ENCODE data around the gene SLC39A1.
A peak's percentile ranks its signal among the peaks of the same experiment; 100 is the strongest.
"Not testable (repeated sequence)": the region's sequence is repeated elsewhere in the genome, so short reads cannot be mapped to it uniquely, and the experiment has no call there.

Gene SLC39A1

DNA sequence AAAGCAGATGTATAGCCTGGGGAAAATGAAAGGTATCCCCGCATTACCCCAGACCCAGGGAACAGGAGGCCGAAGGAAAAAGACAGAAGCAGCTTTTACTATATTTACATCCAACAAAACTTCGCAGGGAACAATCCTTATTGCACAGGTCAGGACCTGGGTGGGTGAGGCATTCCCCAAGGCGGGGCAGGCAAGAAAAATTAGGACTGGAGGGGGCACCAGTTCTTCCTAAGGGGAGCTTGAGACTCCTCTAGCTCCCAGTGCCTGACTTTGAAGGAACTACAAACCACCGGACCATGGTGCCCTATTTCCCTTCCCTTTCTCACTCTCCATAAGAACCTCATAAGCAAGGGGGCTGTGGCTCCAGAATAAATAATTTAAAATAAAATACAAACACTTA is 33.9 kb downstream of the SLC39A1 start:
- DNase-seq (ENCODE audit: low read depth in 2 of 2), result no peak

- no peak for DNase-seq (ENCODE audit: low read depth in 2 of 2)
These were observed 34.5 kb downstream of the SLC39A1 start for GRCh38 chr1:153928791-153929341.

DNA sequence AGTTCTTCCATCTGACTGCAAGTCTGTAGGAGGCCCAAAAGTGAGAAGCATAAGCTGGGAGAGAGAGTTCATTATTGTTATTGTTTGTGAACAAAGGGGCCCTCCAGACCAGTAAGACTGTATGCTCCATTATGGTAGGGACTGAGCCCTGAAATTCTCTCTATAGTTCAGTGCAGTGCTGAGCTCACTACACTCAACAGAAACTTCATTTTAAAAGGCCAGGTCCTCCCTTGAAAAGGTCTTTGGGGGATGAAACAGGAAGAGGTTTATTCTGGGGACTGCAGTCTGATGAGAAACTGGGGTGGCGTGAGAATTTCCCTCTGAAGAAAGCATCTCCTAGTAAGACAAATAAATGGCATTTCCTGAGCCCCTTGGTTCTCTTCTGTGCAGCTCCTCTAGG is 35.1 kb downstream of the SLC39A1 start:
- no peak for DNase-seq (ENCODE audit: low read depth in 2 of 2)

DNA sequence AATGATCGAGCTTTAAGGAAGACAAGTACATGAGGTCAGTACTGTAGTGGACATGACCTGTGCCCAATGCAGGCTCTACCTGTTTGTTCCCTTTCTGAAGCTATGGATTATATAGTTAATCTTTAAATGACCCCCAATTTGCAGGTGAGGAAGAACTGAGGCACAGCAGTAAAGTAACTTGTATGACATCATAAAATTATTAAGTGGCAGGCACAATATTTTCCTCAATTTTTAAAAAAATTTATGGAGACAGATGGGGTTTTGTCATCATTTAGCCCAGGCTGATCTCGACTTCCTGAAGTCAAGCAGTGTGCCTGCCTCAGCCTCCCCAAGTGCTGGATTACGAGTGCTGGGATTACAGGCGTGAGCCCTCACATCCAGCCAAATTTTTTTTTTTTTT is 36.9 kb downstream of the SLC39A1 start:
- no peak for DNase-seq (ENCODE audit: low read depth in 2 of 2)

GRCh38 chr1:153922972-153923925 is 40.1 kb downstream of the SLC39A1 start, which contains the start of gene GATAD2B:
Gene GATAD2B, minus strand, starts transcription at chr1:153922972. Its CDS starts 94,625 bp downstream, at chr1:153828347.
- DNase-seq (ENCODE audit: low read depth in 2 of 2), result peak; percentile 95 to 98

DNA sequence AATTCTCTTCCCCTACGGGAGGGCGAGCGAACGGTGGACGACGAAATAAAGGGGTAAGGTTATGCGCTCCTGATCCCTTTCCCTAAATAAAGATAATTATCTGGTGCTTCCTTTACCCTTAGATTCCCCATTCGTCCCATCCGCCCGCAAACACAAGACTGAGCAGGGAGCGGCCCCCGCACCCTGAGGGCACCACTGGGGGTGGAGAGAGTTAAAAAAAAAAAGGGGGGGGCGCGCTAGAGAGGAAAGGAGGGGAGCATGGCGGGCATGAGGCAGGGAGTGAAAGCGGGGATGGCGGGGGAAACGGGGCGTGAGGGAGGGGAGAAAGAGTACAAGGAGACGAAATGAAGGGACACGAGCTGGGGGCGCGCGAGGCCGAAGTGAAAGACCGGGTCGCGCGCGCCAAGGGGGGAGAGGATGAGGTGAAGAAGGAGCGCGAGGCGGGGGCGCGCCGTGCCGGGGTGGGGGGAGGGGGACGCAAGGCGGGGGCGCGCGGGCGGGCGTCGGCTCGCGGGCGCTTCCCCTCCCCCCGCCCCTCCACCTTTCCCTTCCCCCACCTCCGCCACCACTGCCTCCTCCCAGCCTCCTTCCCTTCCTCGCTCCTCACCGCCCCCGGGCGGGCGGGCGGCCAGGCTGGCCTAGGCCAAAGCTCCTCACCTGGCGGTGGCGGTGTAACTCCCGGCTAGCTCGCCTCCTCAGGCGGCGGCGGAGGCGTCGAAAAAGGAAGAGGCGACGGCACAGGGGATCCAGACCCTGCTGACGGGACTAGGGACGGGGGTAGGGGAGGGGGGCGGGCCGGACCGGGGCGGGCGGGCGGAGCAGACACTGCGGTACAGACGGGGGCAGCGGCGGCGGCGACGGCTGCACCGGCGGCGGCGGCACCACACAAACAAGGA is 41.0 kb downstream of the SLC39A1 start:
- DNase-seq (ENCODE audit: low read depth in 2 of 2), result peak; percentile 57 to 58

GRCh38 chr1:153921803-153922075 is 41.6 kb downstream of the SLC39A1 start:
- no peak for DNase-seq (ENCODE audit: low read depth in 2 of 2)

DNA sequence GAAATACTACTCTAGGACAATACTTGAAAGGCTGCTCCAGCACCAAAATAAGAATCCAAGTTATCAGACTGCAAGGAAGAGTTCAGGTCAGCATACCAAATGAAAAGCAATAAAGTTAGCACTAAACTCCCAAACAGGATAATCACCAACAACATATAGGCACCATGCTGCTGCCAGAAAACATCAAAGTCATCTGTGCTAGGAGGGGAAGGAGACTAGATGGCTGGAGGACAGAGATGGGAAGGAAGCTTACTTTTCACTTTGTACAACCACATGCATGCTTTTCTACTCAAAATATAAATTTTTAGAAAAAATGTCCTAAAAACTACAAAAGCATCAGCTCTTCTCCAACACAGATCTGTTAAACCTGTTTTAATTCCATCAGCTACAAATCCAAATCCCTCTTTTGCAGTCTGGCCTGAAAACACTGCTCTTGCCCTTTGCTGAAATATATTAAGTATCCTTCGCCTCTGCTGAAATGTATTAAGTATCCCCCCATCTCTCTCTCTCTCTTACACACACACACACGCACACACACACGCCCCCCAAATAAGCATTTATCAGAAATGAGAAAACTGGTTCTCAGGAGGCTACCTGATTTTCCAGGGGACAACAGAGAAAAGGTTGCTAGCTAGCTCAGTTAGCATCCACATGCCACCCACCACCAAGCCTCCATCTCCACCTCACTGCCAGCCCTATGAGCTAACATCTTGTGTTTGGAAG is 42.1 kb downstream of the SLC39A1 start:
- DNase-seq (ENCODE audit: low read depth in 2 of 2), result no peak

GRCh38 chr1:153919876-153920852 is 43.2 kb downstream of the SLC39A1 start:
- no peak for DNase-seq (ENCODE audit: low read depth in 2 of 2)

GRCh38 chr1:153916297-153916696 is 47.0 kb downstream of the SLC39A1 start:
- no peak for DNase-seq (ENCODE audit: low read depth in 2 of 2)

- no peak for DNase-seq (ENCODE audit: low read depth in 2 of 2)
These were observed 51.0 kb downstream of the SLC39A1 start for GRCh38 chr1:153912349-153912748.

DNA sequence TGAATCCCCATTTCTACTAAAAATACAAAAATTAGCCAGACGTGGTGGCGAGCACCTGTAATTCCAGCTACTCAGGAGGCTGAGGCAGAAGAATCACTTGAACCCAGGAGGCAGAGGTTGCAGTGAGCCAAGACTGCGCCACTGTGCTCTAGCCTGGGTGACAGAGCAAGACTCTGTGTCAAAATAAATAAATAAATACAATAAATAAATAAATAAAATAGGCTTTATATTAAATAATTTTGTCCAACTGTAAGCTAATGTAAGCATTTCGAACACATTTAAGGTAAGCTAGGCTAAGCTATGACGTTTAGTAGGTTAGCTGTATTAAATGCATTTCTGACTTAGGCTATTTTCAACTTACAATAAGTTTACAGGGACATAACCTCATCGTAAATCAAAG is 52.8 kb downstream of the SLC39A1 start:
- DNase-seq (ENCODE audit: low read depth in 2 of 2), result not testable (repeated sequence)

All from stimulated activated CD4-positive, alpha-beta T cell treated with anti-CD3 and anti-CD28 coated beads, Interleukin-1b, Interleukin-23, amount 100 ng/mL, for 4 hours (primary cell).